ENCODE results near the gene CRMP1.

The CRMP1 gene

GRCh38 chr4:5893004-5893580 lies at the start of gene CRMP1:
TSS of gene CRMP1 (minus strand) at chr4:5893086. CDS start at chr4:5892969, 117 bp downstream.
- no peak for DNase-seq (ENCODE audit: low read depth in 2 of 2)

- DNase-seq (ENCODE audit: low read depth in 2 of 2): no peak
These were observed 48.7 kb upstream of the CRMP1 start for GRCh38 chr4:5941601-5942000.

- no peak for DNase-seq (ENCODE audit: low read depth in 2 of 2)
These were observed 47.8 kb upstream of the CRMP1 start for GRCh38 chr4:5940470-5941203.

GRCh38 chr4:5933996-5934831 lies 41.3 kb upstream of the CRMP1 start:
- no peak for DNase-seq (ENCODE audit: low read depth in 2 of 2)

- DNase-seq (ENCODE audit: low read depth in 2 of 2): no peak
These were observed 40.2 kb upstream of the CRMP1 start for GRCh38 chr4:5933116-5933515.

- DNase-seq (ENCODE audit: low read depth in 2 of 2): no peak
These were observed 39.2 kb upstream of the CRMP1 start for GRCh38 chr4:5932035-5932568.

- DNase-seq (ENCODE audit: low read depth in 2 of 2): no peak
These were observed 38.6 kb upstream of the CRMP1 start for GRCh38 chr4:5931526-5931925.

GRCh38 chr4:5930876-5931275 lies 38.0 kb upstream of the CRMP1 start:
- DNase-seq (ENCODE audit: low read depth in 2 of 2): no peak

- no peak for DNase-seq (ENCODE audit: low read depth in 2 of 2)
These were observed 37.6 kb upstream of the CRMP1 start for GRCh38 chr4:5930456-5930855.

- DNase-seq (ENCODE audit: low read depth in 2 of 2): no peak
These were observed 36.0 kb upstream of the CRMP1 start for GRCh38 chr4:5928844-5929420.

GRCh38 chr4:5928274-5928673 lies 35.4 kb upstream of the CRMP1 start:
- no peak for DNase-seq (ENCODE audit: low read depth in 2 of 2)

- no peak for DNase-seq (ENCODE audit: low read depth in 2 of 2)
These were observed 34.9 kb upstream of the CRMP1 start for GRCh38 chr4:5927747-5928146.

- no peak for DNase-seq (ENCODE audit: low read depth in 2 of 2)
These were observed 34.2 kb upstream of the CRMP1 start for GRCh38 chr4:5927116-5927515.

GRCh38 chr4:5926598-5926997 lies 33.7 kb upstream of the CRMP1 start:
- no peak for DNase-seq (ENCODE audit: low read depth in 2 of 2)

GRCh38 chr4:5925419-5926200 lies 32.7 kb upstream of the CRMP1 start:
- no peak for DNase-seq (ENCODE audit: low read depth in 2 of 2)

- no peak for DNase-seq (ENCODE audit: low read depth in 2 of 2)
These were observed 31.7 kb upstream of the CRMP1 start for GRCh38 chr4:5924461-5925125.

GRCh38 chr4:5923376-5923775 lies 30.5 kb upstream of the CRMP1 start:
- no peak for DNase-seq (ENCODE audit: low read depth in 2 of 2)

- no peak for DNase-seq (ENCODE audit: low read depth in 2 of 2)
These were observed 29.7 kb upstream of the CRMP1 start for GRCh38 chr4:5922556-5922955.

GRCh38 chr4:5921981-5922380 lies 29.1 kb upstream of the CRMP1 start:
- no peak for DNase-seq (ENCODE audit: low read depth in 2 of 2)

GRCh38 chr4:5921101-5921980 lies 28.5 kb upstream of the CRMP1 start:
- DNase-seq (ENCODE audit: low read depth in 2 of 2): no peak
